HG02571 (cell line): ENCODE measurements around the gene CDKL1.
"Not testable (repeated sequence)": the region's sequence is repeated elsewhere in the genome, so short reads cannot be mapped to it uniquely, and the experiment has no call there.

Source experiments
- ATAC-seq: cut with Tn5 transposase; IDR thresholded peaks from one replicate; pipeline ENCODE4 v1.9.1; 2021; ENCODE audit warnings: mild to moderate bottlenecking, moderate library complexity; ENCODE audit not compliant: unreplicated experiment

CDKL1 gene

GRCh38 chr14:50335989-50336824 lies 60.5 kb downstream of the CDKL1 start:
- no peak for ATAC-seq

DNA sequence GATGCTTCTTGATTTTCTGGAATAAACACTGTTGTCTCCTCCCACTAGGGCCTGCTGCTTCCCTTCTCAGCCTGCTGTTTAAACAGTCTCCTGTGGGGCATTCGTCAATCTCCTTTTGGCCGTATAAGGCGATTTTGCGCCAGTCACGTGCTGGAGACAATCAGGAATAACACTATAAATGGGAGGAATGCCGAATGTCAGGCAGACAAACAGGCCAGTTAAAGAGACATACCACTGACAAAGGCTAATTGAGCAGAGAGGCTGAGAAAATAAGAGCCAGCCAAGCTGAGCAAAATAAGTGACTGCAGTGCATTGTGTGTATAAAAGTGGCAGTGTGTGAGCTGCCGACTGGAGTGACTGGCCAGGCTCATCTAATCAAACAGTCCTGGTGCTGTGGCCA lies 61.3 kb downstream of the CDKL1 start:
- ATAC-seq = no peak

- ATAC-seq = no peak
These were observed 62.5 kb downstream of the CDKL1 start for GRCh38 chr14:50334211-50334610.

DNA sequence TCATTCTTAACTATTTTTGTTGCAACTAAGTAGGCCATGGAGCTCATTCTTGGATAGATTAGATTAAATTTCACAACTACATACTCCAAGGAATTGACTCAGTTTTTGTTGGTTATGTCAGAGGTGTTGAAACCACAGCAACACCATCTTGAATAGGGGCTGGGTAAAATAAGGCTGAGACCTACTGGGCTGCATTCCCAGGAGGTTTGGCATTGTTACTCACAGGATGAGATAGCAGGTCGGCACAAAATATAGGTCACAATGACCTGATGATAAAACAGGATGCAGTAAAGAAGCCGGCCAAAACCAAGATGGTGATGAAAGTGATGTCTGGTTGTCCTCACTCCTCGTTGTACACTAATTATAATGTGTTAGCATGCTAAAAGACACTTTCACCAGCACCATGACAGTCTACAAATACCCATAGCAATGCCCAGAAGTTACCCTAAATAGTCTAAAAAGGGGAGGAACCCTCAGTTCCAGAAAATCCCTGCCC lies 63.6 kb downstream of the CDKL1 start:
- no peak for ATAC-seq

DNA sequence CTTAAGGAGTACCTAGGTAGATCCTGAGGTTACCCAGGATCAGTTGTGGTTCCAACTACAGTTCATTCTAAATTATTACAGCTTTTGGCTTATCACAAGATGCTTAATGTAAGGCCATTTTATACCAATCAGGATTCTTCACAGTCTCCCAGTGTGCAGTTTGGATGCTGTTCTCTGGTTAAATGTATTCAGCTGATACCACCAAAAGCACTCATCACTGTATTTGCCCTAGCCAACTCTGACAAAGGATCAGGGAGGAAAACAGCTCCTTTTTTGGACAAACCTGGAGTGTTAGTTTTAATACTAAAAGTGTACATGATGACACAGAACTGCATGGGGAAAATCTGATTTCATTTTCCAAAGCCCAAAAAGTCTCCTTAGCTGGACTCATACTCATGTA lies 65.1 kb downstream of the CDKL1 start:
- no peak for ATAC-seq

- ATAC-seq = peak; percentile 88
These were observed 75.5 kb downstream of the CDKL1 start for GRCh38 chr14:50321009-50321660.

GRCh38 chr14:50320283-50320682 lies 76.4 kb downstream of the CDKL1 start:
- peak; percentile 40 for ATAC-seq

- no peak for ATAC-seq
These were observed 77.0 kb downstream of the CDKL1 start for GRCh38 chr14:50319721-50320120.

DNA sequence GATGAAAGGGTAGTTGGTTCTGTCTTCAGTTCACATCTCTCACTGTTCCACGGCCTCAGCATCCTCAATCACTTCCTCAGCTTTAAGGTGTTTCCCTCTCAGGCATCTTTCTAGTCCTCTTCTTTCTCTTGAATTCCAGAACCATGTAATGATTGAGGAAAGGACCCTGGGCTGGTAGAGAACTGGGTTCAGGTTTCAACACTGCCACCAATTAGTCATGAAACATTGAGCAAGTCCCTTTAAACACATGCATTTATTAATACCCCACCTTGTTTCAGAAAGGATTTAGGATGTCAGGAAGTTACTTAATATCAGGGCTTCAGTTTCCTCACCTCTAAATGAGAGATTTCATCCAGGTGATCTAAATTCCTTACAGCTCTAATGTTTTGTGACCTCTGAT lies 77.4 kb downstream of the CDKL1 start:
- ATAC-seq = no peak

DNA sequence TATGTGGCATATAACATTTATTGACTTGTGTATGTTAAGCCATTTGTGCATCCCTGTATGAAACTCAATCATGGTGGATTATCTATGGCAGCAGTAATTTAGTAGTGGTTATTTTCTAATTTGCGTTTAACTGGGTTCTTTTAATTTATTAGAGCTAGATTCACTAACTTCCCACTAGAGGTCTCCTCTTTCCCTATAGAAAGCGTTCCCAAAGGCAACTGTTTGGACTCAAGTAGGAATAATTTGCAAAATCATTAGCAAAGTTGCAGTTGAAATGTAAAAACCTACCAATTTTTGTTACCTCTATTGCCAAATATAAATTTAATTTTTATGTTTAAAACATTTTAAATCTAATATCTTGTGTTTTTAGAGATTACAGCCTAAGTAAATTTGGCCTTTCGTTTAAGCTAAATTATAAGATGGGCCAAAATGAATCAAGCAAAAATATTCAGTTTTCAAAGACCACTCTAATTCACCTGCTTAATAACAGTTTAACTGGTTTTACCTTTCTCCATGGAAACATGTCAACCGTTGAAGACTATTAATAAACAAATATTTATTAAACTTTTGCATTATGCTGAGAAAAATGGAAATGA lies 78.6 kb downstream of the CDKL1 start:
- no peak for ATAC-seq

GRCh38 chr14:50314098-50314497 lies 82.6 kb downstream of the CDKL1 start:
- ATAC-seq = not testable (repeated sequence)

- ATAC-seq = no peak
These were observed 84.0 kb downstream of the CDKL1 start for GRCh38 chr14:50312734-50313054.

DNA sequence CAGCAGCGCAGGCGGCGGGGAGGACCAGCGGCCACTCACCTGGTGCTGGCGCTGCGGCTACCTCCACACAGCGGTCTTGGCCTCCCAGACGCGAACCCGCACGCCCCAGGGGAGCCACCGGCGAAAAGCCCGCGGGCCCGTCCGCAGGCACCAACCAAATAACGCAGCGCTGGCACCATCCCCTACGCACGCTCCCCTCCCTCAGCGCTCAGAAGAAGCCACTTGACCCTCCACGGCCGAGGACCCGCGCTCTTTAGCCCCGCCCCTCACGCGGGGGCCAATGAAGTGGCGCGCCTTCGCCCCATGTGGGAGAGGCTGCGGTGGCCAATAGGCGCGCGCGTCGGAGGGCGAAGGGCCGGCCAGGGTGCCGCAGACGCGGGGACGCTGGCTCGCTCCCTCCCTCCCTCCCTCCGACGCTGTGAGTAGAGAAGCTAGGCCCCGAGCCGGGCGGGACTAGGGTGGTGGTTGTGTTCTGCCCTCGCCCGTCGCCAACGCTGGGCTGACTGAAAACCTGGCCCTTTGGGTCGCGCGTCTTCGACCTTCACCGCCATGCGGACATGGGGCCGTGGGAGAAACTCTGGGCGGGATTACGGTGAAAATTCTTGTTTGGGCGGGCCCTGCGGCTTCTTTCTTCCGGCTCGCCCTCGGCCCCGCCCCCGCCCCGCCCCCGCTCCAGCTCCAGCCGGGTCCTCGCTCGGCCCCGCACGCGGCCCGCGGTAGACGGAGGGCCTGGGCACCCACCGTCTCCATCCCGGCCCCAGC lies 84.5 kb downstream of the CDKL1 start, which contains the start of the genes DMAC2L and L2HGDH:
Gene DMAC2L (plus strand): TSS at position 353 of the 762 bp plus-strand sequence. CDS start 9,164 bp downstream, outside the sequence.
Gene L2HGDH (minus strand): TSS at position 258 of the 762 bp plus-strand sequence. CDS start 79 bp downstream, at position 179.
- peak; percentile 95 for ATAC-seq

DNA sequence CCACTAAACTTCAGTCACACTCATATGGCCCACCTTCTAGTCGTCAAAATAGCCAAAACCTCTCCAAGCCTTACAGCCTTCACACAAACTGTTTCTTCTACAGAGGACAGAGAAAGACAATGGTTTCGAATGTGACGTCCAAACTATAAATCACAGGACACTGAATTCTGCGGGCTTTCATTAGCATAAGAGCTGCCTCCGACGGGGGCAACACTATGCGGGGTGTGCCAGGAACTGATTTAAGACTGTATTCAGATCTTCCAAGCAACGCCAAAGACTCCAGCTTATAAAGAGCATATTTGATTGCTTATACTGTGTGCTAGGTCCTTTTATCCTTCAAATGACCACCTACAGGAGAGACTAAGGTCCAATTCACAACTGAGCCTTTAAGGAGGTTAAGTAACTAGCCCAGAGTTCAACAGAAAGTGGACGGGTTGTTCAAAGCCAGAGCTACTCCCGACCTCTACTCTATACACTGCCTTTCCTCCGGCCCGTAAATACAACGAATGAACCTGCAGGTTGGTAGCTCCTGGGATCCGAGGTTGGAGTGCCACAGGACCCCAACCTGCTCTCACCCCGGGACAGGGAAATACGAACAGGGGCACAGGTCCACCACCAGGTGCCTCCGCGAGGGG lies 85.2 kb downstream of the CDKL1 start:
- no peak for ATAC-seq

DNA sequence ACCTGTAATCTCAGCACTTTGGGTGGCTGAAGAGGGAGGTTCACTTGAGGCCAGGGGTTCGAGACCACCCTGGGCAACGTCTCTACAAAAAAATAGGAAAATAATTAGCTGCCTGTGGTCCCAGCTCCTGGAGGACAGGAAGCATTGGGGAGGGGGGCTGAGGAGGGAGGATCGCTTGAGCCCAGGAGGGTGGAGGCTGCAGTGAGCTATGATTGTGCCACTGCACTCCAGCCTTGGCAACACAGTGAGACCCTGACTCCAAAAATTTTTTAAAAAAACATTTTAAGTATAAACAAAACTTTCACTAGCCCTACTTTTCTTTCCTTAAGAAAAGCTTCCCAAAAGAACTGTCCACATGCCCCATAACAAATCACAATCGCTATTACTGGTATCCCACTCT lies 86.2 kb downstream of the CDKL1 start:
- no peak for ATAC-seq

GRCh38 chr14:50308363-50308915 lies 88.2 kb downstream of the CDKL1 start:
- no peak for ATAC-seq

- ATAC-seq = no peak
These were observed 92.8 kb downstream of the CDKL1 start for GRCh38 chr14:50303744-50304471.

DNA sequence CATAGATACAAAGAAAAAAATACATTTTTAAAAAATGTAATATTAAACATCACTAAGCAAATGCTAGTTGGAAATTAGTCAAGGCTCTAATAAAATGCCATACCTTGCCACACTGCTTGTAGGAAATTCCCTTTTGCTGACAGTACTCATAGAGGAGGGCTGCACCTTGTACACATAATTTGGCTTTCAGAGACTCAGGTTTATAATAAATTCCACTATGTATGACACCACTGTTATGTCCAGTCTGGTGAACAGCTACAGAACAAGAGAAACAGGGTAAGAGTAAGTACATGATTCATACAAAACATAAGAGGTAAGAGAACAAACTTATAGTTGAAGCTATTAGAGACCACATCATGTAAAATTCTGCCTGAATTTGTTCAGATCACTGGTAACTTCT lies 94.8 kb downstream of the CDKL1 start:
- ATAC-seq = no peak

- ATAC-seq = no peak
These were observed 97.1 kb downstream of the CDKL1 start for GRCh38 chr14:50299585-50299984.

GRCh38 chr14:50290306-50290705 lies 106.4 kb downstream of the CDKL1 start:
- ATAC-seq = no peak
